ENCODE measurements around the gene MYADML2.
"Not testable (repeated sequence)": the region's sequence is repeated elsewhere in the genome, so short reads cannot be mapped to it uniquely, and the experiment has no call there.

MYADML2 gene

DNA sequence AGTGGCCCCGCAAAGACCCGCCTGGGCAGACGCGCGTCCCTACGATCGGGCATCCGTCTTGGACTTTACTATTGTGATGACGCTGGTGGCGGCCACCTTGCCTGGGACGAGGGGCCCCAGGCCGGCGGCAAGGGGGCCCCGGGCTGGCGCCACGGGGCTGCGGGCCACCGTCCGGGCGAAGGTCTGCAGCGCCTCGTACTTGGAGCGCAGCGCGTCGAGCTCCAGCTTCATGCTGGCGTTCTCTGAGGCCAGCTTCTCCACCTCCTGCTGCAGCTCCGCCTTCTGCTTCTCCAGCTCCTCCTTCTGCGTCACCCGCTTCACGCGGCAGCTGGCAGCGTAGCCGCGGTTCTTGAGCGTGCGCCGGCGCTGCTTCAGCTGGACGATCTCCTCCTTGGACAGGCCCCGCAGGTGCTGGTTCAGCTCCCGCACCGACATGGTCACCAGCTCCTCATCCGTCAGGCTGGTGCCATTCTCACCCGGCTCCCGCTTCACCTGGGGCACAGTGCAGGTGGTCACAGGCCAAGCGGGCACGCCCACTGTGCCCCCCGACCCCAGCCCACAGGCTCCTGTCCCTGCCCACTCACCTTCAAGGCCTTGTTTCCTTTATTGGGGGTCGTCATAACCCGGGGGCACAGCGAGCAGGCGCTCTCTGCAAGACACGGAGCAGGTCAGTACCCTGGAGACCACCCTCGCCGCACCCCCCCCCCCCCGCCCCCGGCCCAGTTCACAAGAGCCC, 24.3 kb downstream of the MYADML2 start:
- no peak for DNase-seq

DNA sequence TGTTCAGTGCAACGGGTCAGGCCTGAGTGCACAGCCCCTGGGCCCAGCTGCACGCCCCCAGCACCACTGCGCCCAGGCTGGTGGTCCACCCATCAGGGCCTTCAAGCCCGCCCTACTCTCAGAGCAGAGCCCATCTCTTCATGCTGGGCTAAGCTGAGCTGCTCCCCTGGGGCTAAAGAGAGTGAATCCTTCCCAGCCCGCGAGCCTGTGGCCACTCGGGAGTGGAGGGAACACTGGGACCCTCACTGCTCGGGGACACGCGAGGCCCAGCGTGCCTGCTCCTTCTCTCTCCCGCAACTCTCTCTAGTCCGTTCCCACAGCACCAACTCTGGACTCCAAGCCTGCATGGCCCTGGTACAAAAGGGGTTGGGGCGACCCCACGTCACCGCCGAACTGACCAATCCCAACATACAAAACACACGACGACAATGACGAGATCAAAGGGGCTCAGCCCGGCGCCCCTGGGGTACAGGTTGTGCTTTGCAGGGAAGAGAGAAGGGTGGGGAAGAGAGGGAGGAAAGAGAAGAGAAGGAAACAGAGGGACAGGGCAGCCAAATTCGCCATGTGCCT, 25.0 kb downstream of the MYADML2 start:
- DNase-seq, result no peak

DNA sequence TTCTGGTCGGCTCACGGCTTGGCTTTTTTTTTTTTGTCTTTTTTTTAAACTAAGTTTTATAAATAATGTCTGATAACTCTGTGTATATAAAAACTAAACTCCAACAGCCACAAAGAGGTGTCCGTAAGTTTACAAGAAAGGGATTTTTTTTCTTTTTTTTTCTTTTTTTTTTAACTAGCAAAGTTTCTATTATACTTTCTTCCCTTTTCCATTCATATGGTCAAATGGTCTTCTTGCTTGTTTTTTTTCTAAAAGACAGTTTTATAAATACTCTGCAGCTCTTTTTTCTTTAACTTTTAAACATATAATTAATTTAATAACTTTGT, 25.5 kb downstream of the MYADML2 start:
- DNase-seq, result no peak

DNA sequence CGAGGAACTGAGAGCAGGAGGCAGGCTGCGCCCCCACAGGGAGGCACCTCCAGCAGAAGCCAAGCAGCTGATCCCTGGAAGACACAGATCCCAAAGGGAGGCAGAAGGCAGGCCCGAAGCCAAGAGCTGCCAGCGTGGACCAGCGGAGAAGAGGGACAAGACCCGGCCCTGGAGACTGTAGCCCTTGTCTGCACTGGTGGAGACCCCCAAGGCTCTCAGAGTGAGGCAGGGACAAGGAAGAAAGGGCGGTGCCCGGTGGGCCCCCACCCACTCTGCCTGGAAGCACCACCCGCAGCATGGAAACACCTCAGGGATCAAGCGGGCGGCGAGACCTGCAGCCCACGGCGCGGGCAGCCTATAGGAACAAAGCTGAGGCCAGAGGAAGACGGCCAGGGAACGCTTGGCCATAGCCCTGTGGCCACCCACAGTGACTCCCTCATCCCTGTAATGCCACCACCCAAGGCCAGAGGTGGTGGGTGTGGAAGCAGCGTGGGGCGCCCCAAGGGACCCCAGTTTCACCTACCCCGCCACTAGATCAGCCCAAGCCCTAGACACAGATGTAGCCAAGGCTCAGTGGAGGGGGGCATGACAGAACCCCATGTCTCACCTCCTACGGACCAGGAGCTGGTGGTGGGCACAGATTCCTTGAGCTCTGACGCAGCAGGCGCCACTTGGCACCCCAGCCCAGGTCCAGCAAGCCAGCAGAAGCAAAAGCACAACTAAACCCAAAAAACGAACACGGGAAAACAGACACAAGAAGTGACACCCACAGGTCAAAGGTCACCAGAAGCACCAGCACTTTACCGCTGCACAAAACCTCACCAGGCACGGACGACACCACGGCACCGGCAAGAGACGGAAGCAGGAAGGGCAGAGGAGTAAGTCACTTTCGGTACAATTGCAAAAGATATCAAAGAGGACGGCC, 26.2 kb downstream of the MYADML2 start:
- DNase-seq, result peak; percentile 28

DNA sequence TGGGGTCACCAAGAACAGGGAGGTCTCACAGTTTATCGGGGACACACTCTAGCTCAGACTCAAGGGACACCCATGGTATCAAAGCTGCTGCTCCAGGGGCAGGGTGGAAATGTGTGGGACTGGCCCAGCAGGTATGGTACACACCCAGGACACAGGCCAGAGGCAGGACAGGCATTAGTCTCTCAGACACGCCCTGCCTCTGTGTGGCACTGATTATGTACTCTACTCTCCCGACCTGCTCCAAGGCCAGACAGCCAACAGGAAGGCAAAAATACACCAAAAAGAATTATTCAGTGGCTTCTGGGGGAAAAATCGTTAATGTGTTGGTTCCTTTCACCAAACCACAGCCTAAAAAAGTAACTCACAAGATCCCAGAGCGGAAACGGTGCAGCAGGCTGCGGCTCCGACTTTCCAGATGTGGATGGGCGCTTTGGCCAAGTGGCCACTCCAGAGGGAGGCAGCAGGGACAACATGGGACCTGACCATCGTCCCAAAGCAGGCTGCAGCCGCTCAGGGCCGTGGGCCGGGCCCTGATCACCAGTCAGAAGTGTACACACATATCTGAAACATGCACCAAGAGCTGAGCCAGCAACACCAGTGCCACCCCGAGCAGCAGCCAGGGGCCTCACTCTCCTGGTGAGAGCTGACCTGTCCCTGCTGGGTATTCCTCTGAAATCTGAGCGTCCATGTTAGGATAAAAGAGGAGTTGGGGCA, 28.0 kb downstream of the MYADML2 start:
- no peak for DNase-seq

DNA sequence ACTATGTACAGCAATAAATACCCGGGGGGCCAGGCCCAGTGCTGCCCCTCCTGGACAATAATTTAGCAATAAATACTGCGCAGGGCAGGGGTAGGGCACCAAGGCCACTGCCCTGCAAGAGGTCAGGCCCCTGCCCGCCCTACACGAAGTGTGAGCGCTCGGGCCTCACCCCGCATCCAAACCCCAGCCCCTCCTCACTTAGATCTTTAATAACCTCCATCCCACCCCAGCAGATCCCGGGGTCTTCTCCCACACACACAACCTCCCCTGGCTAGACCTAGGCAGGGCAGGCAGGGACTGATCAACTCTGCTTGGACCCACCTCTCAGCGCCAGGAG, 28.7 kb downstream of the MYADML2 start:
- DNase-seq, result not testable (repeated sequence)

DNA sequence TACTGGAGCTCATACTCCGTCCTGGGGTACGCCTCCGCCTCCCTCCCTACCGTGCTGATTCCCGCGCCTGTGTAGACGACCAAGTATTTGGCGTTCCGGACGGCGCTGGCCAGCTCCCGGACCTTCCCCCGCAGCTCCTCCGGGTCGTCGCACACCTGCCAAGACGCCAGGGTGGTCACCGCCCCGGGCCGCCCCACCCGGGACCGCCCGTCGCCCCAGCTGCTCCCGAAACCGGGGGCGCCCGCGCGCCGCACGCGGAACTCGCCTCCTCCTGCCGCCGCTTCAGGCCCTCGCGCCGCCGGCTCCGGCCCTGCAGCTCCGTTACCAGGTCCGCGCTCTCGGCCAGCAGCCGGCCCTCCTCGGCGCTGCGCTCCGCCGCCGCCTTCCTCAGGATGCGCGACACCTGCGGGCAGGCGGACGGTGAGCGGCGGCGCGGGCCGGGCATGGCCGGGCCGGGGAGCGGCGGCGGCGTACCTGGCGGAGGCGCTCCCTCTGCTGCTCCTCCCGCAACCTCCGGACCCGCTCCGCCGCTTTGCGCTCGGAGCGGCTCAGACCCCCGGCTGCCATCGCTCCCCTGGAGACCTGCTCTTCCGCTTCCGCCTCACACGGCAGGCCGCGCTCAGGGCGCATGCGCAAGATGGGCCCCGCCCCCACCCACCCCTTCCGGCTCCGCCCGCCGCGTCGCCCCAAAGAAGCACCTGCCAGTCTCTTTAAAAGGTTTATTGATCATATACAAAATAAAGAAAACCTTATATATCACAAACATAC, 29.3 kb downstream of the MYADML2 start, which contains the start of gene SIRT7:
TSS of gene SIRT7 (minus strand) at position 612 of the 768 bp plus-strand sequence. CDS start at position 567, 45 bp downstream.
- peak; percentile 89 for DNase-seq

DNA sequence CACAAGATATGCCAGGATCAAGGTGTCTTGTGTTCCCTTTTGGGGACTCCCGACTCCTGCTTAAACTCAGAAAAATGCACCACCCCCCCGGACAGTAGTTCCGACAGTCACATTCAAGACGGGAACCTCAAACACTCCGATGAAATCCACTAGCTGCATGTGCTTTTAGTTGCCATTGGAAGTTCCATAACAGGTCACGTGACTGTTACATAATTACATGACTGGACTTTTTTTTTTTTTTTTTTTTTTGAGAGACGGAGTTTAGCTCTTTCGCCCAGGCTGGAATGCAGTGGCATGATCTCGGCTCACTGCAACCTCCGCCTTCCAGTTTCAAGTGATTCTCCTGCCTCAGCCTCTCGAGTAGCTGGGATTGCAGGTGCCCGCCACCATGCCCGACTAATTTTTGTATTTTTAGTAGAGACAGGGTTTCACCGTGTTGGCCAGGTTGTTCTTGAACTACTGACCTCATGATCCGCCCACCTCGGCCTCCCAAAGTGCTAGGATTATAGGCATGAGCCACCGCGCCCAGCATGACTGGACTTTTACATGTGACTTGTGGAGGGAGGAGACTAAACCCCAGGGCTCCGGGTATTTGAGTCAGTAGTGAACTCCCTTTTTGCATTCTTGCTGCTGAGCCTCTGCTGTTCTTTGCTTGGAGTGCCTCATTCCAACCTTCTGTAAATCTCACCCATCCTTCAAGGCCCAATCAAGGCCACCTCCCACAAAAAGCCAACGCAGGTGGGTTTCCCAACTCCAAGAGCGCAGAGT, 30.6 kb downstream of the MYADML2 start:
- no peak for DNase-seq

DNA sequence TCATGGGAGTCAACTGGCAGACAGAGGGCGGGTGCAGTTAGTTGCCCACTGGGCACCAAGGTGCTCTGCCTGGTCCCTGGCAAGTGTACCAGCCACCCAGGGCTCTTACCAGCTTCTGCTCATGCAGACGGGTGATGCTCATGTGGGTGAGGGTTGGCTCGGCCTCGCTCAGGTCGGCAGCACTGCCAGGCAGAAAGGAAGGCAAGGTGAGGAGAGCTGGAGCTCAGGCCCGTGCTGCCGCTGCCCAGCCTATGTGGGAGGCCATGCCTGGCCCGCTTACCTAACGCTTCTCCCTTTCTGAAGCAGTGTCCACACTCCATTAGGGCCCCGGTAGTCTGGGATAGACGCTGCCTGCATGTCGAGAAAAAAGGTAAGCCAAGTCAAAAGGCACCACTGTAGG, 31.7 kb downstream of the MYADML2 start:
- no peak for DNase-seq

DNA sequence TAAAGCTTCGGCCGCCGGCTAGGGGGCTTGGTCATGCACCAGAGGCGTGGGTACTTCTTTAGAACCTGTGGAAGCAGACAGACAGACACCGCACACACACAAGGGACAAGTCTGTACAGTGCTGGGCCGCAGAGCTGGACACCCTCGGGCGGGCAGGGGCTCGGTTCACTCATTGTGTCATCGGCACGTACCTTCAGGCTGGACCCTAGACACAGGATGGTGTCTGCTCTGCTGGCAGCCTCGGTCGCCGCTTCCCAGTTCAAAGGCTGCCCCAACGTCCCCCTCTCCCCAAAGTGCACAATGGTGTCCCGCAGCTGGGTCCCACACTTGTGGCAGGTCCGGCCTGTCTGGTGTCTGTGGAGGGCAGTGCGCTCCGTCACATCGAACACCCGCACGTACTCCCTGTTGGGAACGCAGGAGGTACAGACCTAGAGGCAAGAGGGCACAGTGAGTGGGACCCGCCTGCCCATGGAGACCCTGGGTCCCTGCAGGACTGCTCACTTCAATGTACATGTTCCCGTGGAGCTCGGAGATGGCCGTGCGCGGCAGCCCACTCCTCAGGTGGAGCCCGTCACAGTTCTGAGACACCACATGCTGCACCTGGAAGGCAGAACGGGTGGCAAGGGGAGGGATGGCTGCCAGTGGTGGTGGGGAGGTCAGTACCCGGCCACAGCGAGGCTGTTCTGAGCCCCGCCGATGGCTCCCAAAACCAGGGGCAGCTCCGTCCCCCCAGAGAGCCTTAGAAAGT, 32.8 kb downstream of the MYADML2 start:
- DNase-seq, result no peak

DNA sequence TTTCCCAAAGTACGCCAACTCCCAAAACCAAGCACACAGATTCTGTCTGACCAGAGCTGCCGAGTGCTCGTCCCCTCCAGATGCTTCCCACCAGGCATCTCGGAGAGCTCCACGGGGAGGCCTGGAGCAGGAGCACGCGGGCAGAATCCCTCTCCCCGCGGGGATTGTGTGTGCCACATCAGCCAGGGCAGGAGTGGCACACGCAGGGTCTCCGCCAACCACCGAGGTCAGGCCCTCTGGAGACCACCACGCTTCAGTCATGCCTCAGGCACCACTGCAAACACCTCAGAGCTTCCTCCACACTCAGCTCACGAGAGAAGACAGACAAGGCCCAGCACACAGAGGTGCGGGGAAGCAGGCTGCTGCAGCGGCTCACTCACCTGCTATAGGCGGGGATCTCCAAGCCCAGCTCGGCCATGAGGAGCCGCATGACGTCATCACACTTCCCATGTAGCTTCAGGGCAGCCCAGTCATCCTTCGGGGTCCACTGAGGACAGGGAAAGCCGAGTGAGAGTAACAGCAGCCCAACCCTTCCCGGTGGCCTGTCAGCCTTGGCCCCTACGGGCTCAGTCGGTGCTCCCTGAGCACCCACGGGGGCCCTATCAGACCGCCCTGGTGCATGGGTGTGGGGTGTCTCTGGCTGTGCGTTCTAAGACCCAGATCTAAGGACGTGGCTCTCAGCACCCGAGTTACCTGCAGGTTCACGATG, 33.5 kb downstream of the MYADML2 start:
- DNase-seq, result no peak

DNA sequence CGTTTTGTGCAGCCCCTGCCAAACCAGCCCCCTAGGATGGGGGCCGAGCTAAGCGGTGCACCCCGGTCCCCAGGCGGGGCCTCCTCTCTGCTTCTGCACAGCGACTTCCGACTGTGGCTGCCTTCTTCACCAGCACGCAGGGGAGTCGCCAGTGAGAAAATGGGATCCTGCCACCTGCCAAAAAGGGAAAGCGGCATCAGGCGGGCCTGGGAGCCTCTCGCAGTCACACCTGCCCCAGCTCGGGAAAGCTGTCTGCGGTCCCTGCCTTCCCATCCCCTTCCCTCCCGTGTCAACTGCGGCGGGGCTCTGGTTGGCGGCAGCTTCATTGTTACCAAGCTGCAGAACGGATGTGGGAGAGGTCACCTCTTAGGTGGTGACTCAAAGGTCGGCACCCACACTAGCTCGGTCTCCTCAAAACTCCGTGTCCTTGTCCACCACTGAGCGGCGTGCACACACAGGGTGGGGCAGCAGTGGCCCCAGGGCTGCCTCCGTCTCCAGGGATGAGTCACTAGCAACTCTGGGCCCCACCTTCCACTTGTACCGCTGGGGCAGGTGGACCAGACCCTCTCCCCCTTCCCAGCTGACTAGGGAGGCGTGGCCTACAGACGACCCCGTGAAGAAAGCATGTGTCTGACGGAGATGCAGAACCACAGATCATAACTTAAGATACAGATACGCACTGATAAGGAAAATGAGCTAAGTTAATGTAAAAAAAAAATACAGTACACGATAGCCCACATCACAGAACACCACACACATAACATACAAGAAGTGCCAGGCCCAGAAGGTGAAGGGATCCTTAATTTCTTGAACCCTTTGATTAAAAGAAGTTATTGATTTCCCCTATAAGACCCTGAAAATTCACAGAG, 34.4 kb downstream of the MYADML2 start:
- DNase-seq, result no peak

DNA sequence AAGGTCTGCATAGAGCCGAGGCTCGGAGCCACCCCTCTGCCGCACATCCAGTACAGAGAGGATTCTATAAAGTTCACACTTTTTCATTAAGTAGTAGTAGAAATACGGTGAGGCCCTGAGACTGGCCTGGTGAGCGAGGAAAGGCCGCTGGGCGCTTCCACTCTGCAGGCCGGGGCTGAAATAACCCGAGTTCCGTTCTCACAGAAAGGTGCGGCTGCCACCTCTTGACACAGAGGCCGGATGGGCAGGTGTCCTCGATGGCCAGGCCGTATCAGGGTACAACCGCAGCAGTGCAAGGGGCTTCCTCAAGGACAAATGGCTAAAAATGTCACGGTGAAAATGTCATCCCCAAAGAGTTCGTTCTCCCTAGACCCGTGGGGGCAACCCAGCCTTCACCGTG, 35.1 kb downstream of the MYADML2 start:
- DNase-seq, result no peak

DNA sequence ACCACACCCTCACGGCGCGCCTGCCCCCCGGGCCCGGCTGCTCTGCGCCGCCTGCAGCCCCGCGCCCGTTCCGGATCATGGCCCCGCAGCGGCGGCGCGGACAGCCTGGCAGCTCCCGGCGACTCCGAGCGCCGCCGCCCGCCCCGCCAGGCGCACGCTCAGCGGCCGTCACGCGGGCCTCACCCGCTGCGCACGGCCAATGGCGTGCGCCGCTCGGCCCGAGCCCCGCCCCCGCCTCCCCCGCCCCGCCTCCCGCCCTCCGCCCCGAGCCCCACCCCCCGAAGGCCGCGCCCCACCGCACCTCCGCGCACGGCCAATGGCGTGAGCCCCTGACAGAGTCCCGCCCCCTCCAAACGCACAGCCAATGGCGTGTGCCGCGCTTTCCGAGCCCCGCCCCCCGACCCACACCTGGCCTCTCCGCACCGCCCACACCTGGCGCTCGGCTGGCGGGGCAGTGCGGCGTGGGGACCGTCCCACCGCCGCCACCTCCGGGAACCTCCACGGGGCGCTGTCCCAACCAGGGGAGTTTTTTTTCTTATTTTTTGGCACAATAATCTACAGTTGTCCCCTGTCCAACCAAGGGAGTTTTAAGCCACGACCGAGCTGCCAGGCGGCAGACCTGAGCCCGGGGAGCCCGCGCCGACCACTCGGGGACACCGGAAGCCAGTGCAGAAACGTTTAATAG, 35.6 kb downstream of the MYADML2 start, which contains the start of gene PCYT2:
TSS of gene PCYT2 (minus strand) at position 123 of the 685 bp plus-strand sequence. CDS start at position 79, 44 bp downstream.
- peak; percentile 94 for DNase-seq

DNA sequence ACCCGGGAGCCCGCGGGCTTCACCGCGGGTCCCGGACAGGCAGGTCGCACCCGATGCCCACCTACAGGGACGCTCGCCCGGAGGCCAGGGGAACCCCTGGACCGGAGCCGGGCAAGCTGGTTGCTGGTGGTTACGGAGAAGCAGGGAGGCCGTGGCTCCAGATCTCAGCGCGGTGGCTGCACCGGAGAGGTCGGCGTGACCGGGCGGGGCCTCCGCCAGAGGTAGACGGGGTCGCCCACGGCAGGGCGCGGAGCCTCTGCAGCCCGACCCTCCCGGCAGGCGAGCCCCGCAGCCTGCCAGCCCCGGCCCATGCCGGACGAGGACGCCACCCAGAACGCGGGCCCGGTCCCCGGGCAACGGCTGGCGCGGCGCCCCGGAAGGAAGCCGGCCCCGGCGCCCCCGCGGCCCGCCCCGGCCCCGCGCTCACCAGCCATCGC, 36.2 kb downstream of the MYADML2 start:
- no peak for DNase-seq

DNA sequence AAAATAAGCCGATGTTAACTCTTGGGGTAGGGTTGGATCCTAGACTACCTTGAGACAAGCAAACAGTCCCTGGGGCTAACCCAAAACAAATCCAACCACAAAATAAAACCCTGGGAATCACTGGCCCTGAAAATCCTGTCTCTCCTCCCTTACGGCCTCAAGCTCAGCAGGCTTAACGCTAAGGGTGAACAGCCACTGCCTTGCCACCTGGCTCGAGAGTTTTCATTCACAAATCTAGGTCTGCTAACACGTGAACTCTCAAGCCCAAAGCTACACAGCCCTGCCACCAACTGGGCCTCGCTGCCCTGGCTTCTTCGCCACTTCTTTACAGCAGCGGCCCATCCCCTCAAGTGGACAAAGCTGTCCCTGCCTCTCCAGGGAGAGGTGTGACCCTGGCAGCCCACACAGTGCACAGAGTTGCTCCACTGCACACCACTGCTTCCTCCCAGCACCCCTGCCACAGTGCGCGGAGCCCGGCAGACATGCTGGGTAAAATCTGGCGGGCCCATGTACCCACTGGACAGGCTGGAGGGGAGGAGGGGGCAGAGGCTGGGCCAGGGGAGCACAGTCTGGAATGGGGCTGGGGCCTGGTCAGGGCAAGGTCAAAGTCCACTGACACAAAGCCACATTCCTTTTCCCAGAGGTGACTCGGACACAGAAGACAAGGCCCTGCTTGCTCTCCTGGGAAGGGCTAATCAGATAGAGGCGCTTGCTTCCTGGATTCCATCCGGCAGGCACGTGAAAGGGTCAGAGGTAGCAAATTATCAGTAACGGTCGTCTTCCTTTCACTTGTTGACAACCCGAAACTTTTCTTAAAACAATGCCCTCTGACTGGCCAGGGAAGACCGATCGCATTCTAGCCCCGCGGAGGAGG, 36.8 kb downstream of the MYADML2 start:
- no peak for DNase-seq

DNA sequence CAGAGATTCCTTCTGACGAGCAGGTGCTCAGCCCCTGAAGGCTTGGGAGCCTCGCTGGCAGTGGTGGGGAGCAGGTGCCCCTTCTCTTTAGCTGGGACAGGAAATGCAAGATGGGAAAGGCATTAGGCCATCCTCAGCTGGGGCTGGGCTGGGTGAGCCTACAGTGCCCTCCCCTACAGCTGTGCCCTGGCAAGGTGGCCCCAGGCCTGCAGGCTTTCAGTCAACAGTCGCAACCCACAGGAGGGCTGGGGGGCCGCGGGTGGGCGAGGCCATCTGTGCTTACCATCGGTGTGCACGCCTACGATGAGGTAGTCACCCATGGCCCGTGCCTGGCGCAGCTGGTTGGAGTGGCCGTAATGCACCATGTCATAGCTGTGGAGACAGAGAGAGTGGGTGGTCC, 37.8 kb downstream of the MYADML2 start:
- DNase-seq, result no peak
